Islet of Langerhans (tissue), 1 donor: ENCODE measurements around the gene PITPNC1.

Source experiments
- FAIRE-seq: peaks from one replicate; lab custom pipeline; 2011; peaks lifted over from hg19 to GRCh38; lab: Jason Lieb, UNC

The PITPNC1 gene

GRCh38 chr17:67585077-67585602 lies 208.1 kb downstream of the PITPNC1 start:
- FAIRE-seq, result peak; percentile 92

- FAIRE-seq, result no peak
Observed at GRCh38 chr17:67588326-67588725, 211.2 kb downstream of the PITPNC1 start.

GRCh38 chr17:67594115-67594880 lies 217.2 kb downstream of the PITPNC1 start:
- no peak for FAIRE-seq

GRCh38 chr17:67600408-67600807 lies 223.3 kb downstream of the PITPNC1 start:
- no peak for FAIRE-seq

GRCh38 chr17:67601897-67602296 lies 224.8 kb downstream of the PITPNC1 start:
- no peak for FAIRE-seq

GRCh38 chr17:67602444-67602843 lies 225.4 kb downstream of the PITPNC1 start:
- FAIRE-seq, result no peak

GRCh38 chr17:67602974-67603373 lies 225.9 kb downstream of the PITPNC1 start:
- no peak for FAIRE-seq

- FAIRE-seq, result no peak
Observed at GRCh38 chr17:67605256-67605912, 228.3 kb downstream of the PITPNC1 start.

- peak; percentile 36 for FAIRE-seq
Observed at GRCh38 chr17:67606471-67606870, 229.4 kb downstream of the PITPNC1 start.

GRCh38 chr17:67606896-67607604 lies 230.0 kb downstream of the PITPNC1 start:
- no peak for FAIRE-seq

- no peak for FAIRE-seq
Observed at GRCh38 chr17:67610061-67610460, 233.0 kb downstream of the PITPNC1 start.

GRCh38 chr17:67613961-67614360 lies 236.9 kb downstream of the PITPNC1 start:
- FAIRE-seq, result no peak

- FAIRE-seq, result no peak
Observed at GRCh38 chr17:67615011-67615561, 238.0 kb downstream of the PITPNC1 start.

- no peak for FAIRE-seq
Observed at GRCh38 chr17:67615736-67616135, 238.7 kb downstream of the PITPNC1 start.

- FAIRE-seq, result no peak
Observed at GRCh38 chr17:67617304-67617899, 240.3 kb downstream of the PITPNC1 start.

- no peak for FAIRE-seq
Observed at GRCh38 chr17:67619555-67619954, 242.5 kb downstream of the PITPNC1 start.

GRCh38 chr17:67620088-67620487 lies 243.0 kb downstream of the PITPNC1 start:
- FAIRE-seq, result no peak

- FAIRE-seq, result no peak
Observed at GRCh38 chr17:67620636-67621035, 243.6 kb downstream of the PITPNC1 start.

- FAIRE-seq, result peak; percentile 47
Observed at GRCh38 chr17:67623767-67624166, 246.7 kb downstream of the PITPNC1 start.

- FAIRE-seq, result no peak
Observed at GRCh38 chr17:67624886-67625656, 248.0 kb downstream of the PITPNC1 start.

GRCh38 chr17:67625971-67626370 lies 248.9 kb downstream of the PITPNC1 start:
- FAIRE-seq, result no peak
